Neural cell (in vitro differentiated cells): ENCODE data around the gene CRADD.

ENCODE experiments used
- CTCF ChIP-seq: fragments of 450-650 bp; IDR thresholded peaks from 2 replicates; pipeline ENCODE4 v1.5.1; 2014; ENCODE audit warnings: antibody characterized with exemption, mild to moderate bottlenecking, moderate library complexity; ENCODE audit not compliant: poor library complexity, severe bottlenecking
- EP300 ChIP-seq: fragments of 450-650 bp; conservative IDR thresholded peaks from 2 replicates; pipeline ENCODE4 v1.6.1; 2014; ENCODE audit warnings: antibody characterized with exemption, mild to moderate bottlenecking, moderate library complexity; ENCODE audit not compliant: poor library complexity, severe bottlenecking
- EZH2 ChIP-seq: fragments of 200-600, 300-800 bp; shearing (Covaris generic), sonication (generic); IDR thresholded peaks from 2 replicates; pipeline ENCODE4 v1.6.1; 2014; ENCODE audit warnings: antibody characterized with exemption, low read length, borderline replicate concordance, mild to moderate bottlenecking; ENCODE audit not compliant: insufficient read depth, poor library complexity, severe bottlenecking
- POLR2AphosphoS5 ChIP-seq: IDR thresholded peaks from 2 replicates; pipeline ENCODE4 v1.6.1; 2012
- RAD21 ChIP-seq: fragments of 450-650 bp; conservative IDR thresholded peaks from 2 replicates; pipeline ENCODE4 v1.6.1; 2014; ENCODE audit warnings: antibody characterized with exemption, mild to moderate bottlenecking, moderate library complexity
- SMC3 ChIP-seq: fragments of 450-650 bp; conservative IDR thresholded peaks from 2 replicates; pipeline ENCODE4 v1.6.1; 2014; ENCODE audit warnings: antibody characterized with exemption, mild to moderate bottlenecking, moderate library complexity; ENCODE audit not compliant: poor library complexity
- TAF1 ChIP-seq: IDR thresholded peaks from 2 replicates; pipeline ENCODE4 v1.6.1; 2012; ENCODE audit warnings: low read depth

- TF ChIP-seq SMC3 (no peak), CTCF (no peak), EP300 (no peak), RAD21 (no peak), TAF1 (no peak), POLR2AphosphoS5 (no peak), EZH2 (no peak)
Measured at GRCh38 chr12:93889516-93890212, 212.5 kb downstream of the CRADD start.
